ENCODE results near the gene UCP3. TPM values are rescaled to one million over a fixed set of nuclear protein-coding genes. Genes with fewer than 3 reads are reported as not detected.

The UCP3 gene
- total RNA-seq, 1 donor from 2014 or later, result 2.0 TPM

GRCh38 chr11:74035264-74035663, 26.4 kb upstream of the UCP3 start:
- Mint-ChIP-seq H3K9me3 (ENCODE audit: unreplicated experiment) (no peaks in the 10 kb centered on the region), H3K4me3 (ENCODE audit: unreplicated experiment) (no peak overlapping the region), H3K27ac (ENCODE audit: unreplicated experiment) (no peak overlapping the region), H3K36me3 (ENCODE audit: low read depth, unreplicated experiment) (peaks cover 35% of the 10 kb centered on the region), H3K27me3 (ENCODE audit: low read depth, unreplicated experiment) (no peaks in the 10 kb centered on the region), H3K4me1 (ENCODE audit: low read depth, unreplicated experiment) (no peaks in the 10 kb centered on the region)
- H3K9ac ChIP-seq (ENCODE audit: low read length), result no peak overlapping the region
- H3K4me3 ChIP-seq (ENCODE audit: insufficient read depth, low read depth, low read length), result no peak overlapping the region
- FAIRE-seq, result no peak
- no peaks in the 10 kb centered on the region for H3K79me2 ChIP-seq (ENCODE audit: insufficient read depth, low read length)
- no peaks in the 10 kb centered on the region for H3K4me1 ChIP-seq (ENCODE audit: insufficient read depth, low read length)
- no peak overlapping the region for H3K4me2 ChIP-seq (ENCODE audit: low read length)
- H3K36me3 ChIP-seq (ENCODE audit: insufficient read depth, low read length), result peaks cover 22% of the 10 kb centered on the region
- no peaks in the 10 kb centered on the region for H4K20me1 ChIP-seq (ENCODE audit: insufficient read depth, low read length)
- no peak overlapping the region for H3K27ac ChIP-seq (ENCODE audit: low read depth, low read length)
- TF ChIP-seq EZH2 (IDR thresholded peaks at IDR 0.05; ENCODE audit: insufficient read depth, low read length) (no peak), CTCF (IDR thresholded peaks at IDR 0.05; ENCODE audit: insufficient read depth, low read depth, low read length) (no peak)
- no peaks in the 10 kb centered on the region for H3K27me3 ChIP-seq (ENCODE audit: insufficient read depth, low read length)
- no peak overlapping the region for H2AFZ ChIP-seq (ENCODE audit: low read depth, low read length)
- DNase-seq (ENCODE audit: low read depth), result no peak
- no peaks in the 10 kb centered on the region for H3K9me3 ChIP-seq (ENCODE audit: insufficient read depth, low read depth, low read length)

- peaks cover 13% of the 10 kb centered on the region for H3K36me3 ChIP-seq (ENCODE audit: insufficient read depth, low read length)
- DNase-seq (ENCODE audit: low read depth) (no peak), FAIRE-seq (no peak)
- Mint-ChIP-seq H3K27me3 (ENCODE audit: low read depth, unreplicated experiment) (no peaks in the 10 kb centered on the region), H3K27ac (ENCODE audit: unreplicated experiment) (no peak overlapping the region), H3K4me3 (ENCODE audit: unreplicated experiment) (no peak overlapping the region), H3K9me3 (ENCODE audit: unreplicated experiment) (no peaks in the 10 kb centered on the region), H3K36me3 (ENCODE audit: low read depth, unreplicated experiment) (peaks cover 27% of the 10 kb centered on the region), H3K4me1 (ENCODE audit: low read depth, unreplicated experiment) (no peaks in the 10 kb centered on the region)
- H3K79me2 ChIP-seq (ENCODE audit: insufficient read depth, low read length), result no peaks in the 10 kb centered on the region
- no peak overlapping the region for H3K9ac ChIP-seq (ENCODE audit: low read length)
- H3K4me1 ChIP-seq (ENCODE audit: insufficient read depth, low read length), result no peaks in the 10 kb centered on the region
- no peak overlapping the region for H2AFZ ChIP-seq (ENCODE audit: low read depth, low read length)
- TF ChIP-seq EZH2 (IDR thresholded peaks at IDR 0.05; ENCODE audit: insufficient read depth, low read length) (no peak), CTCF (IDR thresholded peaks at IDR 0.05; ENCODE audit: insufficient read depth, low read depth, low read length) (no peak)
- no peak overlapping the region for H3K27ac ChIP-seq (ENCODE audit: low read depth, low read length)
- no peaks in the 10 kb centered on the region for H4K20me1 ChIP-seq (ENCODE audit: insufficient read depth, low read length)
- no peaks in the 10 kb centered on the region for H3K27me3 ChIP-seq (ENCODE audit: insufficient read depth, low read length)
- no peak overlapping the region for H3K4me3 ChIP-seq (ENCODE audit: insufficient read depth, low read depth, low read length)
- no peaks in the 10 kb centered on the region for H3K9me3 ChIP-seq (ENCODE audit: insufficient read depth, low read depth, low read length)
- H3K4me2 ChIP-seq (ENCODE audit: low read length), result no peak overlapping the region
These were observed 24.2 kb upstream of the UCP3 start for GRCh38 chr11:74033046-74033445.

GRCh38 chr11:74030723-74031676, 22.1 kb upstream of the UCP3 start:
- Histone ChIP-seq H3K9ac (ENCODE audit: low read length) (no peak overlapping the region), H4K20me1 (ENCODE audit: insufficient read depth, low read length) (no peaks in the 10 kb centered on the region), H3K4me1 (ENCODE audit: insufficient read depth, low read length) (peaks cover 11% of the 10 kb centered on the region), H3K79me2 (ENCODE audit: insufficient read depth, low read length) (no peaks in the 10 kb centered on the region), H3K9me3 (ENCODE audit: insufficient read depth, low read depth, low read length) (no peaks in the 10 kb centered on the region), H3K4me3 (ENCODE audit: insufficient read depth, low read depth, low read length) (no peak overlapping the region), H3K36me3 (ENCODE audit: insufficient read depth, low read length) (peaks cover 13% of the 10 kb centered on the region), H3K27ac (ENCODE audit: low read depth, low read length) (no peak overlapping the region), H3K27me3 (ENCODE audit: insufficient read depth, low read length) (no peaks in the 10 kb centered on the region), H3K4me2 (ENCODE audit: low read length) (no peak overlapping the region), H2AFZ (ENCODE audit: low read depth, low read length) (no peak overlapping the region)
- FAIRE-seq (no peak), DNase-seq (ENCODE audit: low read depth) (no peak)
- Mint-ChIP-seq H3K4me3 (ENCODE audit: unreplicated experiment) (no peak overlapping the region), H3K36me3 (ENCODE audit: low read depth, unreplicated experiment) (peaks cover 17% of the 10 kb centered on the region), H3K4me1 (ENCODE audit: low read depth, unreplicated experiment) (peaks cover 5% of the 10 kb centered on the region), H3K9me3 (ENCODE audit: unreplicated experiment) (no peaks in the 10 kb centered on the region), H3K27ac (ENCODE audit: unreplicated experiment) (no peak overlapping the region), H3K27me3 (ENCODE audit: low read depth, unreplicated experiment) (no peaks in the 10 kb centered on the region)
- TF ChIP-seq CTCF (IDR thresholded peaks at IDR 0.05; ENCODE audit: insufficient read depth, low read depth, low read length), result no peak
- TF ChIP-seq EZH2 (IDR thresholded peaks at IDR 0.05; ENCODE audit: insufficient read depth, low read length), result no peak
